Ishikawa (cell line): Measurements from ENCODE around the gene DAB1.

Experiments used
- CEBPB ChIP-seq: IDR thresholded peaks from 2 replicates; pipeline ENCODE4 v1.6.1; 2012
- CREB1 ChIP-seq: IDR thresholded peaks from 2 replicates; pipeline ENCODE4 v1.6.1; 2012; ENCODE audit warnings: low read depth
- TF ChIP-seq, protein P1 (sequence below): IDR thresholded peaks from 2 replicates; pipeline ENCODE4 v1.6.1; 2012
- TF ChIP-seq, protein P2 (sequence below): IDR thresholded peaks from 2 replicates; pipeline ENCODE4 v1.6.1; 2012; ENCODE audit warnings: low read depth, mild to moderate bottlenecking

- TF ChIP-seq, protein P1, sequence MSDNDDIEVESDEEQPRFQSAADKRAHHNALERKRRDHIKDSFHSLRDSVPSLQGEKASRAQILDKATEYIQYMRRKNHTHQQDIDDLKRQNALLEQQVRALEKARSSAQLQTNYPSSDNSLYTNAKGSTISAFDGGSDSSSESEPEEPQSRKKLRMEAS = no peak
- TF ChIP-seq, protein P2, sequence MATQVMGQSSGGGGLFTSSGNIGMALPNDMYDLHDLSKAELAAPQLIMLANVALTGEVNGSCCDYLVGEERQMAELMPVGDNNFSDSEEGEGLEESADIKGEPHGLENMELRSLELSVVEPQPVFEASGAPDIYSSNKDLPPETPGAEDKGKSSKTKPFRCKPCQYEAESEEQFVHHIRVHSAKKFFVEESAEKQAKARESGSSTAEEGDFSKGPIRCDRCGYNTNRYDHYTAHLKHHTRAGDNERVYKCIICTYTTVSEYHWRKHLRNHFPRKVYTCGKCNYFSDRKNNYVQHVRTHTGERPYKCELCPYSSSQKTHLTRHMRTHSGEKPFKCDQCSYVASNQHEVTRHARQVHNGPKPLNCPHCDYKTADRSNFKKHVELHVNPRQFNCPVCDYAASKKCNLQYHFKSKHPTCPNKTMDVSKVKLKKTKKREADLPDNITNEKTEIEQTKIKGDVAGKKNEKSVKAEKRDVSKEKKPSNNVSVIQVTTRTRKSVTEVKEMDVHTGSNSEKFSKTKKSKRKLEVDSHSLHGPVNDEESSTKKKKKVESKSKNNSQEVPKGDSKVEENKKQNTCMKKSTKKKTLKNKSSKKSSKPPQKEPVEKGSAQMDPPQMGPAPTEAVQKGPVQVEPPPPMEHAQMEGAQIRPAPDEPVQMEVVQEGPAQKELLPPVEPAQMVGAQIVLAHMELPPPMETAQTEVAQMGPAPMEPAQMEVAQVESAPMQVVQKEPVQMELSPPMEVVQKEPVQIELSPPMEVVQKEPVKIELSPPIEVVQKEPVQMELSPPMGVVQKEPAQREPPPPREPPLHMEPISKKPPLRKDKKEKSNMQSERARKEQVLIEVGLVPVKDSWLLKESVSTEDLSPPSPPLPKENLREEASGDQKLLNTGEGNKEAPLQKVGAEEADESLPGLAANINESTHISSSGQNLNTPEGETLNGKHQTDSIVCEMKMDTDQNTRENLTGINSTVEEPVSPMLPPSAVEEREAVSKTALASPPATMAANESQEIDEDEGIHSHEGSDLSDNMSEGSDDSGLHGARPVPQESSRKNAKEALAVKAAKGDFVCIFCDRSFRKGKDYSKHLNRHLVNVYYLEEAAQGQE = no peak
- TF ChIP-seq CEBPB = no peak
- no peak for TF ChIP-seq CREB1
These were observed 87.1 kb downstream of the DAB1 start for GRCh38 chr1:57336793-57337192.
